PC-3 (cell line): ENCODE results near the gene MYL6.

Experiments
- CTCF ChIP-seq: fragments of 300-600 bp; sonication (generic); conservative IDR thresholded peaks from 2 replicates; pipeline ENCODE4 v1.5.1; 2017; ENCODE audit warnings: antibody characterized with exemption, low read depth, mild to moderate bottlenecking, low read length
- EZH2 ChIP-seq: fragments of 300-600 bp; sonication (generic); IDR thresholded peaks from one replicate; pipeline ENCODE4 v1.6.1; 2017; ENCODE audit warnings: antibody characterized with exemption, mild to moderate bottlenecking, low read length; ENCODE audit not compliant: unreplicated experiment
- EZH2phosphoT487 ChIP-seq: fragments of 300-600 bp; sonication (generic); IDR thresholded peaks from 2 replicates; pipeline ENCODE4 v1.6.1; 2018; ENCODE audit warnings: mild to moderate bottlenecking, antibody characterized with exemption, low read length, borderline replicate concordance

DNA sequence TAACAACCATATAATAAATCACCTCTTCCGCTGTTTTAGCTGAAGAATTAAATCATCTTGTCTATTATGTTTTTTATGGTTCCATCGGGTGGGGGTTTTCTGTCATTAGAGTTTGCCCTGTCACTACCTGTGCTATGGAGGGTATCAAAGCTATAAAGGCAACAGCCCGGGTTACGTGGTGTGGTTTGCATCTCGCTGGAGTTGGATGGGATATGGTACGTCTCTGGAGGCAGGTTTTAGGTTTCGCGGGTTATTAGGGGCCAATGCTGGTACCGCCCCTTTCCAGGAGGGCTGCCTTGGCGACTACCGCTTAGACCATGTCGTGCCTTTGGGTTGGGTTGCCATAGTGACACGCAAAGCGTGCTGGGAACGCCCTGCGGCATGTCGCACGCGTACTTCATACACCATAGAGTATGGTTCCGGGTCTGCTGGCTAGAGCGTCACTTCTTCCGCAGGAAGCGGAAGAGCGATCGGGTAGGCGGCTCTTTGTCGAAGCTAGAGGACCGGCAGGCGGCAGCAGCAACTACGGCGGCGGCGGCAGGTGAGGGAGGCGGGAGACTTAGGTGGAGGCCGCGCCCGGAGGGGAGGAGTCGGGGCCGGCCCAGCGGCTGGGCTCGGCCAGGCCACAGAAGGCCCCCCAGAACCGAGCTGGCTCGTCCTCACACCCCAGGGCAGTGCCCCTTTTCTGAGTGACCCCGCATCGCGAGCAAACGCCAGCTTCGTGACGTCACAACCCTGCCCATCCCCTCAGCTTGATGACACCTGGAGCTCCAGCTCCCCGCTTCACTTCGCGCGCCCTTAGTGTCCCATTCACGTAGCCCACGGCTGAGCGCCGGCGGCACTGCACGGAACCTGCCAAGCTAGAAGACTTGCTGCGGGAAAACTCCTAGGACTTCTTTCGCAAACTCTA lies 40.1 kb upstream of the MYL6 start, which contains the start of gene ZC3H10:
- TF ChIP-seq EZH2phosphoT487 (no peak), CTCF (peak; percentile 51), EZH2 (no peak)
